Keratinocyte (primary cell): ENCODE data around the gene KRTAP5-8. TPM values are rescaled to one million over a fixed set of nuclear protein-coding genes. Genes with fewer than 3 reads are reported as not detected.

Experiments
- DNase-seq: peaks from one replicate; pipeline ENCODE4 v3.0.0-alpha.2; 2011; ENCODE audit warnings: low read depth, missing footprints, low spot score
- FAIRE-seq: peaks from 2 replicates; lab custom pipeline; 2011; peaks lifted over from hg19 to GRCh38; lab: Jason Lieb, UNC
- H2AFZ ChIP-seq: 2 replicates; pipeline ENCODE4 v1.6.0; 2012; ENCODE audit warnings: low read length, control low read depth, inconsistent platforms; ENCODE audit not compliant: control insufficient read depth
- H3K27ac ChIP-seq: 2 replicates; pipeline ENCODE4 v1.5.1; 2011; ENCODE audit warnings: low read length; ENCODE audit not compliant: control insufficient read depth, insufficient read depth
- H3K27me3 ChIP-seq: 3 replicates; pipeline ENCODE4 v1.6.0; 2011; ENCODE audit warnings: low read length; ENCODE audit not compliant: control insufficient read depth, insufficient read depth; ENCODE audit errors: extremely low read depth
- H3K36me3 ChIP-seq, 2 experiments: 2 replicates in 1 of 2; 3 replicates in 1 of 2; pipeline ENCODE4 v1.5.1; 2011; ENCODE audit warnings: low read length in 2 of 2, mild to moderate bottlenecking in 1 of 2; ENCODE audit not compliant: control insufficient read depth in 2 of 2, insufficient read depth in 2 of 2; ENCODE audit errors: extremely low read depth in 1 of 2
- H3K4me1 ChIP-seq: 3 replicates; pipeline ENCODE4 v1.5.1; 2011; ENCODE audit warnings: low read length; ENCODE audit not compliant: control insufficient read depth, insufficient read depth; ENCODE audit errors: extremely low read depth
- H3K4me2 ChIP-seq: 3 replicates; pipeline ENCODE4 v1.6.0; 2011; ENCODE audit warnings: low read depth, low read length; ENCODE audit not compliant: control insufficient read depth, insufficient read depth; ENCODE audit errors: extremely low read depth
- H3K4me3 ChIP-seq, 3 experiments: fragments of 200-600 bp in 1 of 3; sonication (generic) in 1 of 3; 2 replicates in 2 of 3; 3 replicates in 1 of 3; pipeline ENCODE4 v1.5.1; 2011 to 2016; ENCODE audit warnings: low read length in 3 of 3, mild to moderate bottlenecking in 3 of 3, control low read depth in 2 of 3, inconsistent platforms in 1 of 3, low read depth in 1 of 3, mixed read lengths in 1 of 3, mixed run types in 1 of 3, moderate library complexity in 1 of 3; ENCODE audit not compliant: control insufficient read depth in 2 of 3, insufficient read depth in 2 of 3; ENCODE audit errors: extremely low read depth in 1 of 3
- H3K79me2 ChIP-seq: 2 replicates; pipeline ENCODE4 v1.6.0; 2012; ENCODE audit warnings: low read length; ENCODE audit not compliant: control insufficient read depth, insufficient read depth
- H3K9ac ChIP-seq: 3 replicates; pipeline ENCODE4 v1.6.0; 2011; ENCODE audit warnings: low read length; ENCODE audit not compliant: control insufficient read depth, insufficient read depth; ENCODE audit errors: extremely low read depth
- H3K9me1 ChIP-seq: 3 replicates; pipeline ENCODE4 v1.6.0; 2011; ENCODE audit warnings: low read length; ENCODE audit not compliant: control insufficient read depth, insufficient read depth; ENCODE audit errors: extremely low read depth
- H3K9me3 ChIP-seq: 2 replicates; pipeline ENCODE4 v1.5.1; 2012; ENCODE audit warnings: low read depth, low read length; ENCODE audit not compliant: control insufficient read depth
- H4K20me1 ChIP-seq: 3 replicates; pipeline ENCODE4 v1.6.0; 2011; ENCODE audit warnings: low read length; ENCODE audit not compliant: control insufficient read depth, insufficient read depth; ENCODE audit errors: extremely low read depth
- CTCF ChIP-seq, 3 experiments: IDR thresholded peaks in 1 of 3; conservative IDR thresholded peaks in 1 of 3; optimal IDR thresholded peaks in 1 of 3; 2 replicates in 2 of 3; 3 replicates in 1 of 3; pipeline versions ENCODE3 to v1.5.1; 2011; ENCODE audit warnings: low read length in 3 of 3, mild to moderate bottlenecking in 3 of 3, moderate library complexity in 2 of 3, control low read depth in 1 of 3, inconsistent platforms in 1 of 3; ENCODE audit not compliant: insufficient read depth in 2 of 3; ENCODE audit errors: extremely low read depth in 1 of 3
- EZH2 ChIP-seq: IDR thresholded peaks from one replicate; pipeline ENCODE4 v1.6.1; 2012; ENCODE audit warnings: inconsistent platforms, mild to moderate bottlenecking, low read length, moderate library complexity
- dilution Hi-C: fragments of 300-500 bp; cut with MboI; formaldehyde crosslinking; loops from one replicate; pipeline ENCODE4 v1.7.0; 2020; ENCODE audit warnings: low sequenced_read_pairs; ENCODE audit not compliant: extremely low pct_ligation_motif_present
- polyA plus RNA-seq, 5 experiments: library from polyadenylated mRNA; depleted of rRNA in 3 of 5; stranded (reverse) in 3 of 5; stranded (forward) in 1 of 5; unstranded in 1 of 5; fragments of >200 nt; gene quantifications; 1 replicate in 1 of 5; 2 replicates in 3 of 5; 3 replicates in 1 of 5; pipeline versions ENCODE4 v1.2.1 to v1.2.3, GENCODE V29; 2011 to 2012; ENCODE audit warnings: missing spikeins in 2 of 5, low read depth in 1 of 5, low replicate concordance in 1 of 5

The KRTAP5-8 gene
- polyA plus RNA-seq, 1 donor (not counting 4 experiments of a cell fraction or from before 2014, with no cell fraction given) = not detected

- no peaks in the 10 kb centered on the region for H3K4me1 ChIP-seq
- H3K4me3 ChIP-seq = no peak overlapping the region
- TF ChIP-seq EZH2 = no peak
- TF ChIP-seq CTCF (optimal IDR thresholded peaks at IDR 0.05 in 1 of 3, IDR thresholded peaks at IDR 0.05 in 1 of 3, conservative IDR thresholded peaks at IDR 0.05 in 1 of 3; ENCODE audit: extremely low read depth in 1 of 3, insufficient read depth in 2 of 3, low read length in 3 of 3) = no peak
- H3K9ac ChIP-seq = no peak overlapping the region
- H3K36me3 ChIP-seq = peaks cover 0 to 13% of the 10 kb centered on the region in 2 experiments
- FAIRE-seq = no peak
- H2AFZ ChIP-seq = no peak overlapping the region
- no peak overlapping the region for H3K4me2 ChIP-seq
- DNase-seq = no peak
- dilution Hi-C loops = no loop called here
- no peaks in the 10 kb centered on the region for H3K27me3 ChIP-seq
- no peak overlapping the region for H3K27ac ChIP-seq
- H3K79me2 ChIP-seq = no peaks in the 10 kb centered on the region
- no peaks in the 10 kb centered on the region for H3K9me3 ChIP-seq
- H3K9me1 ChIP-seq = no peaks in the 10 kb centered on the region
- H4K20me1 ChIP-seq = no peaks in the 10 kb centered on the region
These were observed 32.0 kb upstream of the KRTAP5-8 start for GRCh38 chr11:71505781-71506180.

GRCh38 chr11:71507102-71507501 is 30.7 kb upstream of the KRTAP5-8 start:
- Histone ChIP-seq H3K79me2 (no peaks in the 10 kb centered on the region), H3K9me3 (no peaks in the 10 kb centered on the region), H4K20me1 (no peaks in the 10 kb centered on the region), H3K27ac (no peak overlapping the region), H3K4me1 (no peaks in the 10 kb centered on the region), H3K4me2 (no peak overlapping the region), H3K36me3 (peaks cover 0 to 5% of the 10 kb centered on the region in 2 experiments), H3K9me1 (no peaks in the 10 kb centered on the region), H3K9ac (no peak overlapping the region), H2AFZ (no peak overlapping the region), H3K27me3 (no peaks in the 10 kb centered on the region), H3K4me3 (no peak overlapping the region)
- TF ChIP-seq EZH2 (no peak), CTCF (optimal IDR thresholded peaks at IDR 0.05 in 1 of 3, IDR thresholded peaks at IDR 0.05 in 1 of 3, conservative IDR thresholded peaks at IDR 0.05 in 1 of 3; ENCODE audit: extremely low read depth in 1 of 3, insufficient read depth in 2 of 3, low read length in 3 of 3) (no peak)
- DNase-seq (no peak), FAIRE-seq (no peak)
- dilution Hi-C loops = no loop called here
